GM18511 (cell line): ENCODE data around the gene ANO5.

ENCODE experiments used
- ATAC-seq: cut with Tn5 transposase; IDR thresholded peaks from one replicate; pipeline ENCODE4 v1.9.1; 2021; ENCODE audit warnings: mild to moderate bottlenecking, moderate library complexity; ENCODE audit not compliant: unreplicated experiment

ANO5 gene

GRCh38 chr11:22192642-22193347 is at the start of gene ANO5:
TSS of gene ANO5 (plus strand) at chr11:22193085. CDS start at chr11:22193493, 408 bp downstream.
- peak; percentile 59 for ATAC-seq

DNA sequence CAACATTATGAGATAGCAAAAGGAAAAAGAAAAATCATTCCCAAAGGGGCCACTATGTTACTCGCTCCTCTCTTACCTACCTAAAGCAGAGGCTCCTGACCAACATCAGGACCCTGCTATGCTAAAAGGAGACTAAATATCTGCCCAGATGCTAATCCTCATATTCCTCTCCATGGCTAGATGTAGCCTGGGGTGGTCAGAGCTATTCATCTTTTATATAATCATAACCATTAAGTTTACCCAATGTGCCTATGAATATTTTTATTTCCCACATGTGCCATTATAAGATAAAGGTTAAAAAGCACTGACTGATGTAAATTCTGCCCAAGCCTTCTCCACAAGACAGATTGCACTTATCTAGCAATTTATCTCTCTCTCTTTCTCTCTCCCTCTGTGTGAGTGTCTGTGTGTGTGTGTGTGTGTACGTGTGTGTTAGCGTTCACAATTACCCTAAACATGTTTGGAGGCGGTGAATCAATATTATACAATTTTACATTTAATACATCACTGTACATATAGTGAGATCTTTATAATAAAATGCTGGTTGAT is 41.2 kb upstream of the ANO5 start:
- ATAC-seq, result no peak

DNA sequence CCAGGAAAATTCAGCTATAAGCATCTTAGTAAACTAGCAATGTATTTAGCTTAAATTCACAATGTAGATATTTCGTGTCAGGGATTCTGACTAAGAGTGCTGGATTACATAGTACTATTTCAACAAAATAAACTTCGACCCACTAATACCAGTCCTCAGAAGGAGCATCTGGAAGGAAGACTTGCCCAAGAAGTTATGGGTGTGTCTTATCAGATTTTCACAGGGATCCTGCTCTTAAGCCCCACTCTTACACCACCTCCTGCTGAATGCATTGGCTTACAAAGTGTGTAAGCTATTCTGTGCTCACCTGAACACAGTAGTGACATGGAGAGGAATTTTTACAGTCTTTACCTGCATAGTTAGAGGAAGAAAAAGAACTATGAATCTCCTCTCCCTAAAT is 35.4 kb upstream of the ANO5 start:
- no peak for ATAC-seq

- ATAC-seq, result no peak
These were observed 31.4 kb upstream of the ANO5 start for GRCh38 chr11:22161489-22161888.

DNA sequence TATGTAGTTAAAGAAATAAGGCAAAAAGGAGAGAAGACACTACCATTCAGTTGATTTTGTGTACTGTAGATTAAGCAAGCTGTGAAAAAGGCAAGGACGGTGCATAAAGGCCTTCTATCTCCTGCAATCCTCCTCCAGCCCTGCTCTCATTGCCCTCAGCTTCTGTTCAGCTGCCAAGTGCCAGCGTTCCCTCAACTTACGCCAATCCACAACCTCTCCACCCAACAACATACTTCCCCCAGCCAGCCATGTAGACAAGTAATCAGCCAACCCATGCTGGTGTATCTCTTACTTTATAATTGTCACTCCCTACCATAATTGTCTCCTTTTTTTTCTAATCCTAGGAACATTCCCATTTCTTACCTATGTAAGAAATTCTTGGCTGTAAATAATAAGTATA is 30.1 kb upstream of the ANO5 start:
- no peak for ATAC-seq

GRCh38 chr11:22163394-22163797 is 29.5 kb upstream of the ANO5 start:
- ATAC-seq, result peak; percentile 90

DNA sequence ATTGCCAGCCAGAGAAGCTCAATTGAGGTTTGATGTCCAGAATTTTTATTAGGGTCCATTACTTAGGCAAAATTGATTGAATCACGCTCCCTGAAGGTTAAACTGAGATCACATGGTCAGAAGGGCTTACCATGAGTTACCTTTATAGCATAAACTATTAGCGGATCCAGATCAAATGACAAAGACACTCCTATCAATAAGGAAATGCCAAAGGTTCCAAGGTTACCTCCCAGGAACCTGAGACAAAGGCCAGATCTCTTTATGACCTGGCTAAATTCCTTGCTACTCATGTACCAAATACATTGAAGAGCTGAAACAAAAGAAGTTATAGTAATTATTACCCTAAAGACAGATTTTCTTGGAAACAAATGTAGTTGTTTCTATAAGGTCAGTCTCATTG is 27.8 kb upstream of the ANO5 start:
- no peak for ATAC-seq

GRCh38 chr11:22165759-22166513 is 26.9 kb upstream of the ANO5 start:
- ATAC-seq, result no peak

- ATAC-seq, result peak; percentile 55
These were observed 23.1 kb upstream of the ANO5 start for GRCh38 chr11:22169833-22170232.

DNA sequence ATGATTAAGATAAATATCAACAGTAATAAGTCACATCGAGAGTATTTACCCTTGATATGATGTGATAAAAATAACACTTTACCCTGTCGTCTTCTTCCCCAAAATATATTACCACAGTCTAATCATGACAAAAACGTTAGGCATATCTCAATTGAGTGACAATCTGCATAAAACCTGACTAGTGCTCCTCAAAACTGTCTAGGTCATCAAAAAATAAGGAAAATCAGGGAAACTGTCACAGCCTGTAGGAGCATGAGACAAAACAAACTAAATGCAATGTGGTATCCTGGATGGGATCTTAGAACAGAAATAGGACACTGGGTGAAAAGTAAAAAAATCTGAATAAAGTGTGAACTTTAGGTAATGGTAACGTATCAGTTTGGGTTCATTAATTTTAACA is 19.4 kb upstream of the ANO5 start:
- ATAC-seq, result no peak

DNA sequence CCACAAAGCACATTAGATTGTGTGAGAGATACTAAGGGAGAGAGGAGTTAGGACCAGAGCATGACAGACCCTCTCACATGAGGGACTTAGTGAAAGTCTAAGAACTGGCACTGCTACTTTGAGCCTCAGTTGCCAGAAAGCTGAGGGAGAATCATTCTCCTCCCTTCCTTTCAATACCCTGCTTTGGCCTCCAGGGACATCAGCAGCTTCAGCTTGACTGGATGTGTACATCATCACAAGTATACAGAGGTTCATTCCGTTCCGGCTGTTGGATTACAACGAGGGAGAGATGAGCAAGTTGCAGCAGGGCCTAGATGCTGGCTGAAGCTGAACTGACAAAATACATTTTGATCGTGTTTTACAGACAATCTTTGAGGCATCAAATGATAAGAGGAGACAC is 15.7 kb upstream of the ANO5 start:
- ATAC-seq, result no peak

DNA sequence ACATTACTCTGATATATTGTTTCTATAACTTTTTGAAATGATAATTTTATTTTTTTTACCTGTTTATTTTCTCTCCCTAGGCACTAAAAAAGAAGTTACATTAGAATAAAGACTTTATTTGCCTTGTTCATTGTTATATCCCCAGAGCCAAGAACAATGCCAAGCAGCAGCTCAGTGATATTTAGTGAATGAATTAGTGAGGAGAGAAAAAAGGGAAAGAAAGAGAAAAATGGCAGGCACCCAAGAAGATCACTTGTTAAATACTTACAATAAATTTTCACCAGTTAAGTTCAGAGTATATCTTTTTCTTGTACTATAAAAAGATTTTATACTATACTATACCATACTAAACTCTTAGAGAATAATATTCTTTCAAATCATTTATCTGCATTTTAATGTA is 13.3 kb upstream of the ANO5 start:
- ATAC-seq, result no peak

DNA sequence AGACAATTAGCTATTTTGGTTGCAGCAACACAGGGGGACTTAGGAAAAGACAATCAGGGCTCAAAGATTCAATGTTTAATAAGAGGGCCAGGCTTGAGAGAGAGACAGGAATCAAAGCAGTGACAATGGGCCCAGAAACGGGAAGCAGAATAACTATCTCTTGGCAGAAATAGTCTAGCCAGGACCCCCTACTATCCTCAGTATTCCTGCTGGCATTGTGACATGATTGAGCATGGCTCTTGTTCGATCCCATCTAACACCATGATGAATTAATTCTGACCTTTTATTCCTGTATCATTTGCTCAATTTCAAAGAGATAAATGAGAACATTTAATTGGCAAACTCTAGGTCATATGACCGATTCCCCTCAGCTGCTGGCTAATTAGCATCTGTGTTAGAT is 12.8 kb upstream of the ANO5 start:
- ATAC-seq, result no peak

- no peak for ATAC-seq
These were observed 3.2 kb upstream of the ANO5 start for GRCh38 chr11:22189660-22190059.

GRCh38 chr11:22190827-22191463 is 1.9 kb upstream of the ANO5 start:
- peak; percentile 53 for ATAC-seq

DNA sequence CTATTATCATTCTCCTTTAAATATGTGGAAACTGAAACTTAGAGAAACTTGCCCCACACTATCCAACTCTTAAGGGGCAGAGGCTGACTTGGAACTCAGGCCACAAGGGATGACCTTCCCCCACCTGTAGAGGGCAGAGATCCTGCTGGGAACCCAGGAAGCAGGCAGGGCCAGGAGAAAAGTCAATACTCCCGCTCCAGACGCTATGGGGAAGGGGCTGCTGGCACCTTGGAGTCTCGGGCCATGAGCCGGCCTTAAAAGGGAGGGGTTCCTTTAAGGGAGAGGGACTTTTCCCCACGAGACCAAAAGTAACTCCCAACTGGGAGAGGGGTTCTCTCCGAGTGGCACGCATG is 620 bp upstream of the ANO5 start:
- no peak for ATAC-seq

DNA sequence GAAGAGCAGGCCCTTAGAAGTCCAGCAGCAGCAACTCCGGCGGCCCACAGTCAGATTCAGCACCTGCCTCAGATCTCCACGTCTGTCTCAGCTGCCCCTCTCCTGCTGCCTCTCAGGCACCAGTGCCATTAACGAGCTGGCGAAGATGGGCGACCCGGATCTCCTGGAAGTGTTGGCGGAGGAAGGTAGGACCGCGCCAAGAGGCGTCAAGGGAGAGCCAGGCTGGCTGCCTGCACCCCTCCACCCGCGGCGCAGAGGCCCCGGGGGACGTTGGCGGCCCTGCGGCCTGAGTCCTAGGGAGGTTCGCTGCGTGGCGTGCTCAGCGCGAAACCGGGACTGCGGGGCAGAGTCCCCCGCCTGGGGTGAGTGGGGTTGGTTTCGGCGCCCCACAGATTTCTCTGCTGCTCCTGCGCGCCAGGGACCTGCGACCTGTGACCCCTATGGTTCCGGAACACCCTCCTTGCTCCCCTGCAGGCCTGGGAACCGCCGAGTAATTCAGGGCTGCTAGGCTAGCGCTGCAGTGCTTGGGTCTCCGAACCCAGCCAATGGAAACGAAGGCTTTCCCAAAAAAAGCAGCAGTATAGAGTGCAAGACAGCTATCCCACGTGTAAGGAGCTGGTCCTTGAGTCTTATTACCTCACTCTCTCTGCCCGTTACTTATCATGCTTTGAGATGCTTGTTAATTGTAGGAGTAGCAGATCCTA is 615 bp downstream of the ANO5 start:
- ATAC-seq, result peak; percentile 31

GRCh38 chr11:22194306-22194705 is 1.4 kb downstream of the ANO5 start:
- ATAC-seq, result no peak

DNA sequence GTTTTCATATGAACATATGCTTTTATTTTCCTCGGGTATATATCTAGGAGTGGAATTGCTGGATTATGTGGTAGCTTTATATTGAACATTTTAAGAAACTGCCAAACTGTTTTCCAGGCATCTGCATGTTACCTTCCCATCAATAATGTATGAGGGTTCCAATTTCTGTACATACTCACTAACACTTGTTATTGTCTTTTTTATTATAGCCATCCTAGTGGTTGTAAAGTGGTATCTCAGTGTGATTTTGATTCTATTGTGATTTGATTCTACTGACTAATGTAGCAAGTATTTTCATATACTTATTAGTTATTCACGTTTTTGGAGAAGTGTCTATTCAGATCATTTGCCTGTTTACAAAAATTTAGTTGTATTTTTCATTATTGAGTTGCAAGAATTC is 2.0 kb downstream of the ANO5 start:
- no peak for ATAC-seq

DNA sequence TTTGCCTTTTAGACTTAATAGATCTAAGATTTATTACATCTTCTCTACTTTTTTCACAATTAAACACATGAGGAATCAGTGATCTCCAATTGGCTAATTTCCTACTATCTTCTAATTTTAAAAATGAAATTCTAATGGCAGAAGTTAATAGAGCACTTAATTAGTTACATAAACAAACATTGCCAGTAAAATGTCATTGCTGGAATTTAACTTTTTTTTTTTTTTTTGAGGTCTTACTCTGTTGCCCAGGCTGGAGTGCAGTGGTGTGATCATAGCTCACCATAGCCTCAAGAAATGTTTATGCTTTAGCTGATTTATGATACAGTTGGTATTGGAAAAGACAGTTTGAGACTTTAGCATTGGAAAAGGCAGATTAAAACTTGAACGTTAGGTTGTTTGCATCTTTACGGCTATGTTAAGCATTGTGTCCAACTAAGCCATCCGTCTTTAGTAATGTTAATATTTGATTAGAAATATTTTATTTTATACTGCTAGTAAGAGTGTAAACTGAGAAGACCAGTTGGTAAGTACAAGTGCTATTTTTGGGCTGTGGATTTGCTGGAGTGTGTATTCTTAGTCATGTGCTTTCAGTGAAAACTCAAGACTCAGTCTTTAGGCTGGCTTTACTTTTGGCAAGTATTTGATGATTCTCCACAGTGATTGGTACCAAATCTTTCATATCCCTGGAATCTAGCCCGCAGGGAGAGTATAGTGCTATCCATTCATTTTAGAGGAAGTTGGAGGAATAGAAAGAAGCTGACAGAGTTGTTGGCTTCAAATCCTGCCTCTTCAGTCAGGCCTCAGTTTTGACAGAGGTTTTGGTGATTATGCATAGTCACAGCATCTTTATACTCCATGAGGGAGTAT is 4.5 kb downstream of the ANO5 start:
- no peak for ATAC-seq
